ACHN (cell line): ENCODE measurements around the gene RBL1.
"Not testable (repeated sequence)": the region's sequence is repeated elsewhere in the genome, so short reads cannot be mapped to it uniquely, and the experiment has no call there.

Experiments
- DNase-seq: peaks from one replicate; pipeline ENCODE4 v3.0.0-alpha.2; 2015
- in situ Hi-C: cut with HindIII; loops from 2 replicates; pipeline ENCODE4 v1.10.0; 2017; ENCODE audit warnings: low sequenced_read_pairs, low pct_ligation_motif_present, low pct_unique_long_range_greater_than_20kb

The RBL1 gene

GRCh38 chr20:37077009-37077408 lies 18.8 kb downstream of the RBL1 start:
- DNase-seq: no peak
- in situ Hi-C loops: no loop called here

- in situ Hi-C loops: no loop called here
- DNase-seq: no peak
Measured at GRCh38 chr20:37075932-37076685, 19.7 kb downstream of the RBL1 start.

- in situ Hi-C loops: no loop called here
- no peak for DNase-seq
Measured at GRCh38 chr20:37072293-37073196, 23.3 kb downstream of the RBL1 start.

GRCh38 chr20:37071481-37071911 lies 24.3 kb downstream of the RBL1 start:
- DNase-seq: peak; percentile 3
- in situ Hi-C loops: no loop called here

GRCh38 chr20:37069563-37069962 lies 26.2 kb downstream of the RBL1 start:
- DNase-seq, in situ Hi-C loops: not testable (repeated sequence)

GRCh38 chr20:37066168-37066567 lies 29.6 kb downstream of the RBL1 start:
- in situ Hi-C loops: no loop called here
- no peak for DNase-seq

- DNase-seq: no peak
- in situ Hi-C loops: no loop called here
Measured at GRCh38 chr20:37055276-37055675, 40.5 kb downstream of the RBL1 start.

GRCh38 chr20:37053230-37053950 lies 42.4 kb downstream of the RBL1 start:
- in situ Hi-C loops: no loop called here
- DNase-seq: no peak

GRCh38 chr20:37042986-37043972 lies 52.5 kb downstream of the RBL1 start:
- no peak for DNase-seq
- in situ Hi-C loops: no loop called here

- in situ Hi-C loops, DNase-seq: not testable (repeated sequence)
Measured at GRCh38 chr20:37039366-37039765, 56.4 kb downstream of the RBL1 start.

GRCh38 chr20:37032077-37032476 lies 63.7 kb downstream of the RBL1 start:
- no peak for DNase-seq
- in situ Hi-C loops: no loop called here

- in situ Hi-C loops: no loop called here
- no peak for DNase-seq
Measured at GRCh38 chr20:37020636-37021035, 75.2 kb downstream of the RBL1 start.

- DNase-seq, in situ Hi-C loops: not testable (repeated sequence)
Measured at GRCh38 chr20:37012631-37013030, 83.2 kb downstream of the RBL1 start.

GRCh38 chr20:37011858-37012257 lies 83.9 kb downstream of the RBL1 start:
- in situ Hi-C loops, DNase-seq: not testable (repeated sequence)

- in situ Hi-C loops: no loop called here
- DNase-seq: no peak
Measured at GRCh38 chr20:37011147-37011546, 84.7 kb downstream of the RBL1 start.

- DNase-seq: peak; percentile 13
- in situ Hi-C loops: no loop called here
Measured at GRCh38 chr20:37007898-37008649, 87.7 kb downstream of the RBL1 start.
